Middle frontal gyrus (tissue), 1 donor: ENCODE measurements around the gene RPS6KA1.
A peak's percentile ranks its signal among the peaks of the same experiment; 100 is the strongest.
"Not testable (repeated sequence)": the region's sequence is repeated elsewhere in the genome, so short reads cannot be mapped to it uniquely, and the experiment has no call there.

Experiments used
- DNase-seq: peaks from one replicate; pipeline ENCODE4 v3.0.0-alpha.2; 2015; ENCODE audit warnings: low spot score; ENCODE audit errors: extremely low spot score

RPS6KA1 gene

DNA sequence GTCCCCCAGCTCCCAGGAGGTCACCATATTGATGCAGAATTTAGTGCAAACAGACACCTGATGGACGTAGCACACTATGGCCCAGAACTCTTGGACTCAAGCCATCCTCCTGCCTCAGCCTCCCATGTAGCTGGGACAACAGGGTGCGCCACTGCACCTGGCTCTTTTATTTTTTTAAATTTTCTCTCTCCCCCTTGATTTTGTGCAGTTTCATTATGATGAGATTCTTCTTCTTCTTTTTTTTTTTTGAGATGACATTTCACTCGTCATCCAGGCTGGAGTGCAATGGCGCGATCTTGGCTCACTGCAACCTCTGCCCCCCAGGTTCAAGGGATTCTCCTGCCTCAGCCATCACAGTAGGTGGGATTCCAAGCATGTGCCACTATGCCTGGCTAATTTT, 63.8 kb downstream of the RPS6KA1 start:
- no peak for DNase-seq

DNA sequence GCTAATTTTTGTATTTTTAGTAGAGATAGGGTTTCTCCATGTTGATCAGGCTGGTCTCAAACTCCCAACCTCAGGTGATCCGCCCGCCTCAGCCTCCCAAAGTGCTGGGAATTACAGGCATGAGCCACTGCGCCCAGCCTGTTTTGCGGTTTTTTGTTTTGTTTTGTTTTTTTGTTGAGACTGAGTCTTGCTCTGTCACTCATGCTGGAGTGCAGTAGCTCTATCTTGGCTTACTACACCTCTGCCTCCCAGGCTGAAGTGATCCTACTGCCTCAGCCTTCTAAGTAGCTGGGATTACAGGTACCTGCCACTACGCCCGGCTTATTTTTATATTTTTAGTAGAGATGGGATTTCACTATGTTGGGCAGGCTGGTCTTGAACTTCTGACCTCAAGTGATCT, 65.0 kb downstream of the RPS6KA1 start:
- DNase-seq: not testable (repeated sequence)

DNA sequence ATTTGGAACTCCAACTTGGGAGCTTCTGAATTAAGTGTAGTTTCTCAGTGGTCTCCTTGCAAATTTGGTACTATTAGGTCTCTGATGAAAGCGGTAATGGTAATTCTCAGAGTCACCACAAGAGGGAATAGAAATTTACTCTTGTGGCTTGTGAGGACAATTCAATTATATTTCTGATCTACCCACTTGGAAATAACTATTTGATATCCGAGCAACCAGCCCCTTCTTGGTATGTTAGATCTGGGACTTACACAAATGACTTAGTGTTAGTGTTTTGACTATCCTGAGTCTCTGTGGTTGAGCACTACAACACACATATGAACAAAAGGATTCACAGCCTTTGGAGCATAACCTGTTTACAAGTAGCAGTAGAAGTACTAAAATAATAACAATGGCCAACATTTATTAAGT, 68.1 kb downstream of the RPS6KA1 start:
- DNase-seq: peak; percentile 25

DNA sequence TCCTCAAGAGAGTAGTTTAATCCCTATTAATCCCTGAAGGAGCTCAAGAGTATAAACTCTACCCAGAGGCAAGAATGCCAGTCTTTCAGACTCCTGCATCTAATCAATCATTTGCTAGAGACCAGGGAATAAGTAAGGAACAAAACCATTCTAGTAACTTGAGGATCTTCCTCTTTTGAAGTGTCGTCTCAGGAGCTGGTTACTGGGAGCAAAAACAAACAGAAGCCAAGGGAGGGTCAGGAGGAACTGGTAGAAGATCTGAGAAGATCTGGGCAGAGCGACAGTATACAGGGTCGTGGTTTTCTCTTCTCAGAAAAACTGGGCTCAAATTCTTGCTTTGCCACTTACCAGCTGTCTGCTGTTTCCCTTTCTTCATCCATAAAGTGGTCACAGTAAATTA, 69.3 kb downstream of the RPS6KA1 start:
- no peak for DNase-seq

DNA sequence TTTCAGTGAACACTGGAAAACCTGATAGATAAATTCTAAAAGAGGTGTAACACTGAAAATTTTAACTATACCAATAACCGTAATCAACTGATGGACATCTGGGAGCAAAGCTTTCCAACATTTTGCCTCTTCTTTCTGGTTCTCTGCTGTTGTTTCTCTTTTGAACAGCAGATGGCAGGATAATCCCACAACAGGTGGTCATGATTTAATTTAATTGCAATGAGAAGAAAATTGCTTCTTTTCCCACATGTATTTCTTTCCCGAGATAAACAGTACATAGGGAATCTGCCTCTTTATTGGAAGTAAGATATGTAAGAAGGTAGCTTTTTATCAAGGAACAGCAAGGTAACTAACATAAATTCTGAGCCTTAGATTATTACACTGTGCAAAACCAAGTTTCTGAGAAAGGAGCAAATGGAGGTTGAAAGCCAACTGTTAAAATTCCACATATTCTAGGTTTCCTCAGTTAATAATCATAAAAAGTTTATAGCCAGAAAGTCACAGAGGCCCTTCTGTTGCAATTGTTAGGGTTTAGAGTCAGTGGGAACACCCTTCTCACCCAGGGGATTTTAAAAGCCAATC, 72.9 kb downstream of the RPS6KA1 start:
- peak; percentile 59 for DNase-seq

DNA sequence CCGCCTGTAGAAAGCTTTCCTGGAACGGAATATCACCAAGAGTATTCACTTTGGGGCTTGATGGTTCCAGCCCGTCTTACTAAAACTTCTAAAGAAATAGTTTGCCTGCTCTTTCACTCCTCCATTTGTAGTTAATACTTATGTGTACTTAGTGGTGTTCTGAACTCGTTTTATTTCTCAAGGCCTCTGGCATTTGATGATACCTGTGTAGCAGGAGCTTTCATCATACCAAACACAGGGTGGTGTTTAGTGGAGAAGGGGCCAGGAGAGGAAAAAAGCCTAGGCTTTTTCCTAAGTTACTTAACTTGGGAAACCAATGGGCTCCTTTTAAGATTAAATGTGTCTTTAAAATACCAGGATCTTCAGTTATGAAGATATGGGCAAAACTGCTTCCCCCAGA, 74.3 kb downstream of the RPS6KA1 start:
- no peak for DNase-seq

DNA sequence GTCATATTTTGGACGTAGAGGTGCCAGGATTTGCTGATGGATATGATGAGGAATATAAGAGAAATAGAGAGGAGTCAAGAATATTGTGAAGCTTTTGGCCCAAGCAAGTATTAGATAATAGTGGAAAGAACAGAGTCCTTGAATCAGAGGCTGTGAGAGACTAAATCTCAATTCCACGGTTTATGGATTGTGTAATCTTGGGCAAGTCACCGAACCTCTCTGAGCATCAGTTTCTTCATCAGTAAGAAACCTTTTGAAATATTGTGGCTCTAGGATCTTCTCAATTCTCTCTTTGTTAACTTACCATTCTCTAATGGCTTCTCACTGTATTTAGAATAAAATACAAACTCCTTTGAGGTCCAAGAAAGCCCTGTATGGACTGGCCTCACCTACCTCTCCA, 77.6 kb downstream of the RPS6KA1 start:
- DNase-seq: no peak

DNA sequence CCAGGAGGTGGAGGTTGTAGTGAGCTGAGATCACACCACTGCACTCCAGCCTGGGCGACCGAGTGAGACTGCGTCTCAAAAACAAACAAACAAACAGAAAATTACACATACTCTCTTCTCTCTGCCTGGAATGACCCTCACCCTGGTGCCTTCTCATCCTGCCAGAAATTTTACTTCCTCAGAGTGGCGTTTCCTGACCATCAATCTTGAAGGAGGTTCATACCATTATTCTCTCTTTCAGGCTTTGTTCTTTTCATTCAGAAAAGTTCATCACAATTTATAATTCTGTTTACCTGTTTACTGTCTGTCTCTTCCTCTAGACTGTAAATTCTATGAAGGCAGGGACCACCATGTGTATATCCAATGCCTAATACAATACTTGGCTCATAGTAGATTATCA, 79.3 kb downstream of the RPS6KA1 start:
- DNase-seq: no peak

DNA sequence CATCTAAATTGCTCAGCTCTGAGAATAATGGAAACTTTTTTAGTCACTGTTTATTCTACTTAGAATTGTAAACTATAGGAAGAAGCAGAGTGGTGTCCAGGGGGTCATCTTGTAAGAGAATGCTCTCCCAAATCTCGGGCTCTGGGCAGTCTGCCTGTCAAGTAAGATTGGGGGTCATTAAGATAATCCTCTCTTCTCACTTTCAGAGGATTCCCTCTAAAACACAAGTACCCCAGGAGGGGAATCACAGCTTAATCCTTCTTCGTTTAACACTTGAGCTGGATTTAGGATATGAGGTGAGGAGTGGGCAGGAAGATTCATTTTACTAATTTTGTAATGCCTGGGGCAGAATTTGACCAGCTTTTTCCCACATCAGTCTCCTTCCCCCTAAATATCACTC, 81.2 kb downstream of the RPS6KA1 start:
- no peak for DNase-seq

DNA sequence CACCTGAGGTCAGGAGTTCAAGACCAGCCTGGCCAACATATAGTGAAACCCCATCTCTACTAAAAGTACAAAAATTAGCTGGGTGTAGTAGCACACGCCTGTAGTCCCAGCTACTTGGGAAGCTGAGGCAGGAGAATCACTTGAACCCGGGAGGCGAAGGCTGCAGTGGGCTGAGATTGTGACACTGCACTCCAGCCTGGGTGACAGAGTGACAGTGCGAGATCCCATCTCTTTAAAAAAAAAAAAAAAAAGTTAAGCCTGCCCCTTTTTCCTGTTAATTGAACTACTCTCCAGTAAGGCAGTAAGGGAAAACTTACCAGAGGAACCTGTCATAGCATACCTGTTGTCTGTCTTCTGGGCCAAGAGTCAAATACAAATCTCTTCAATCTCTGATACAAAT, 83.1 kb downstream of the RPS6KA1 start:
- not testable (repeated sequence) for DNase-seq

DNA sequence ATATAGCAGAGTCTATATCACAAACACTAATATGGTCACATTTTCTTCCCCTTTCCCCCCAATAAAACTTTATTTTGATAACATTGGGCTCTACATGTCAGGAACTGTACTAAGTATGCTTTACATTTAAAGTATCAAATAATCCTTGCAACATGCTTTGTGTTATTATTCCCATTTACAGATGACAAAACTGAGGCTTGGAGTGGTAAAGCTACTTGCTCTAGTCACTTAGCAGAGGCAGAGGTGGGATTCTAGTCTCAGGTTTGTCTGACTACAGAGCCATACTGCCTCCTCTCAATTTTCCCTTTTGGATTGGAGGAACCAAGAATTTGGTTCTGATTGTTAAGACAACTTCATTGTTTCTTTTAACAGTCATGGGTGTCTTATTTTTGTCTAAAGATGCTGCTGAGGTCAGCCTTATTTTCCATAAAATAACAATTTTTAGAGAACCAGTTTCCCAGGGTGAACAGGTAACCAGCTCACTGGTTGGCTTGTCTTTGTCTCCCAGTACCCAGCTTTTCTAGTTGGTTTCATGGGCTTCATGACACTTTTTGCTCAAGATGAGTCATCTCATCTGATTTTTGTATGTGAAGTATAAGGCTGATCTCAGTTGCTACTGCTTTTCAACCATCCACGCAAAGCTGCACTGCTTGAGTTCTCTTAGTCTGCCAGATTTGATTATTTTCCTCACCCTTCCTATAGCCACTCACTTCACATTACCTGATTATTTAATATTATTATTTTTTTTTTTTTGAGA, 85.3 kb downstream of the RPS6KA1 start:
- DNase-seq: no peak

DNA sequence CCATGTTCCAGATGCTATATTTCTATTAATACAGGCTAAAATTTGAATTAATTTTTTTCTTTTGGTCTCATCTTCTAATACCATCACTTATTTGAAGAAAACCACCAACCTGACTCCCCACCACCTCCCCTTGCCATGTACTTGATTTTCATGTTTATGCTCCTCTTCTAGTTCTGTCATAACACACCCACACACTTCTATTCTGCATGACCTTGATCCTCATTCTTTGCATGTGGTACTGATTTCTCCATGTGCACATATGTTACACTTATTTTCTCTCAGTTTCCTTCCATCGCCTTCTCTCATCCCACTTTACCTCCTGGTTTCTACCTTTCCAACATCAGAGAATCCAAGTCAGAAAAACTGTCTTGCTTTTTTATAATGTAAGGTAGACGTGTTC, 87.3 kb downstream of the RPS6KA1 start:
- no peak for DNase-seq

DNA sequence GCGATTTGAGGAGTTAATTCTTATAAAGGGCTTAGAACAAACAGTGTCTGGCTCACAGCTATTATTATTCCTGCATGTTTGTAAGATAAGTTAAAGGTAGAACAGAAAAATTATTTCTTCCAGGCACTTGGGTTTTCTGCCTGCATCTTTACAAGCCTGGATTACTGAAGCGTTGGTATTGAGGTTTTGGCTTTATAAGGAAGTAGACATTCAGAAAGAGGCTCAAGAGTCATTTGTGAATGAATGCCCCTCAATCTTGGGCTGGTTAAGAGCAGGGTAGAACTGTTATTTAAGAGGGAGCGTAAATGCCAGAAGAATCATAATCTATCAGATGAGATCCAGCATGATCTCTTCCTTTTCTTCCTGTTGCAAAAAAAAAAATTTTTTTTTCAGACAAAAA, 89.0 kb downstream of the RPS6KA1 start:
- no peak for DNase-seq
